Measurements from ENCODE around the gene ECT2. TPM values are rescaled to one million over a fixed set of nuclear protein-coding genes. Genes with fewer than 3 reads are reported as not detected.

ECT2 gene
- polyA plus RNA-seq, 1 of the 3 experiments (the other 2 are of a cell fraction) = 8.6 TPM

- TF ChIP-seq REST (IDR thresholded peaks at IDR 0.05; ENCODE audit: low read depth, low read length) (peak; percentile 40; the same call in 1 of the 2 replicates), EZH2phosphoT487 (IDR thresholded peaks at IDR 0.05; ENCODE audit: borderline replicate concordance, low read depth) (no peak), FOXJ3 (CRISPR knock-in tag; IDR thresholded peaks at IDR 0.05) (no peak), FOSL2 (IDR thresholded peaks at IDR 0.05; ENCODE audit: borderline replicate concordance, low read depth) (peak; percentile 81), USF1 (IDR thresholded peaks at IDR 0.05; ENCODE audit: borderline replicate concordance, low read depth) (no peak), SIN3A (IDR thresholded peaks at IDR 0.05; ENCODE audit: borderline replicate concordance, low read depth, low read length) (peak; percentile 77; the same call in 1 of the 2 replicates), RXRA (IDR thresholded peaks at IDR 0.05; ENCODE audit: borderline replicate concordance, low read depth) (no peak)
These were observed 39.7 kb upstream of the ECT2 start, which contains the start of gene NCEH1 (continued) for GRCh38 chr3:172710664-172711453.

DNA sequence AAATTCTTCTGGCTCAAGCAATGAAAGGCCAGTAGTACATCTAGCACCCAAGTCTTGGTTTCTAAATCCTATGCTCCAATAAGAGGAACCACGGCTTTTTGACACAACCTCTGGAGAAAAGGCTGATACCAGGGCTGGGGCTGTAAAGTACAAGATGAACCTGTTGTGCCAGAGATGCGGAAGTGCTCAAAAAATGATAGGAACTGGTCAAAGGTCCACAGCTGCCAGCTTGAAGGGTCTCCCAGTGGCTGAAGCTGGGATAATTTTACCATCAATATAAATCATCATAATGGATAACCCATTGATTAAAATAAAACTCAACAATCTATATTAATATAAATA lies 39.1 kb upstream of the ECT2 start:
- WGBS (ENCODE audit: low lambda C conversion rate) = 18% methylated on average over 2 of the region's 2 CpGs
- Histone ChIP-seq H3F3A (replicated peaks; ENCODE audit: insufficient read depth) (peaks cover 14% of the 10 kb centered on the region), H3K4me2 (peak overlapping the region; percentile 78), H3K79me2 (ENCODE audit: insufficient read depth) (peaks cover 40% of the 10 kb centered on the region), H3K36me3 (replicated peaks in 1 of 2; ENCODE audit: control insufficient read depth in 1 of 2, insufficient read depth in 2 of 2, low read length in 1 of 2) (no peaks in the 10 kb centered on the region), H3K9me3 (no peaks in the 10 kb centered on the region), H3K9ac (peak overlapping the region; percentile 90), H3K9me2 (no peaks in the 10 kb centered on the region), H3K27me3 (ENCODE audit: insufficient read depth) (no peaks in the 10 kb centered on the region), H4K20me1 (ENCODE audit: insufficient read depth) (no peaks in the 10 kb centered on the region), H3K4me3 (ENCODE audit: low read depth in 2 of 2, low read length in 1 of 2) (peak overlapping the region; percentile 91 to 93), H2AFZ (ENCODE audit: low read depth) (peak overlapping the region; percentile 87), H3K4me1 (ENCODE audit: control insufficient read depth in 1 of 2, insufficient read depth in 2 of 2, low read depth in 1 of 2, low read length in 1 of 2) (peaks cover 0 to 7% of the 10 kb centered on the region in 2 experiments; a peak in 2 of 4 replicates), H3K27ac (ENCODE audit: low read depth in 2 of 2, low read length in 1 of 2) (peak overlapping the region; percentile 85 to 96)
- POLR2A ChIA-PET = no interaction called here
- peak; percentile 31 for DNase-seq
- TF ChIP-seq ELF1 (IDR thresholded peaks at IDR 0.05) = peak; percentile 16; the same call in 1 of the 2 replicates
- TF ChIP-seq REST (IDR thresholded peaks at IDR 0.05; ENCODE audit: low read depth, low read length) = no peak
- CTCF ChIA-PET = interaction anchor here (0.6 to 2.9 kb wide), 21 partner anchors 8 to 264 kb away, joined by 3 to 18 read pairs (median 4); partner anchors contain the start of gene ECT2
